ENCODE measurements around the gene ARHGAP44. TPM values are rescaled to one million over a fixed set of nuclear protein-coding genes. Genes with fewer than 3 reads are reported as not detected.
A peak's percentile ranks its signal among the peaks of the same experiment; 100 is the strongest.

The ARHGAP44 gene
- total and polyA plus RNA-seq, 2 of the 4 experiments (the other 2 are of a cell fraction) = 0.54 to 1.0 TPM

- ATAC-seq (ENCODE audit: low read depth) (no peak), DNase-seq (no peak)
- 75% methylated on average over 7 of the region's 10 CpGs; no CpG with 5 or more reads in 1 of the 2 experiments for WGBS, 2 experiments (ENCODE audit: extremely low coverage in 2 of 2, insufficient read length in 1 of 2)
- Histone ChIP-seq H3K9ac (ENCODE audit: low read depth, low read length) (no peak overlapping the region), H4K8ac (ENCODE audit: low read depth in 2 of 2, low read length in 2 of 2) (no peak overlapping the region), H3K9me1 (ENCODE audit: insufficient read depth, low read length) (0 out of 2 replicates have a peak, but pooled peaks cover 2% of the 10 kb centered on the region), H3K23ac (ENCODE audit: low read depth, low read length) (no peak overlapping the region), H3K4me1 (ENCODE audit: control insufficient read depth, insufficient read depth, low read length) (no peaks in the 10 kb centered on the region), H3K27ac (ENCODE audit: insufficient read depth, low read length) (no peak overlapping the region), H3K27me3 (ENCODE audit: control insufficient read depth, insufficient read depth, low read length) (no peaks in the 10 kb centered on the region), H4K20me1 (ENCODE audit: insufficient read depth, low read length) (no peaks in the 10 kb centered on the region), H2AFZ (replicated peaks; ENCODE audit: low read length, poor library complexity) (peak overlapping the region; percentile 10), H3K4me3 (ENCODE audit: insufficient read depth, low read depth, low read length) (no peak overlapping the region), H3K36me3 (ENCODE audit: control insufficient read depth, insufficient read depth, low read length) (no peaks in the 10 kb centered on the region), H3K56ac (ENCODE audit: extremely low read depth, insufficient read depth, low read length) (no peak overlapping the region), H3K18ac (ENCODE audit: low read depth, low read length) (no peak overlapping the region), H2BK120ac (ENCODE audit: low read depth, low read length) (no peak overlapping the region), H3K79me1 (ENCODE audit: low read depth in 1 of 2, low read length in 2 of 2) (no peaks in the 10 kb centered on the region), H4K91ac (ENCODE audit: insufficient read depth, low read depth, low read length) (no peak overlapping the region), H3K4me2 (ENCODE audit: low read depth, low read length) (no peak overlapping the region), H3K14ac (replicated peaks; ENCODE audit: low read depth, low read length) (no peak overlapping the region), H4K5ac (ENCODE audit: low read depth, low read length) (no peak overlapping the region), H2AK9ac (replicated peaks; ENCODE audit: low read depth, low read length, poor library complexity) (no peak overlapping the region), H3K9me3 (ENCODE audit: control insufficient read depth, insufficient read depth, low read length) (no peaks in the 10 kb centered on the region), H2BK15ac (ENCODE audit: low read depth, low read length) (no peak overlapping the region), H2BK5ac (ENCODE audit: low read depth, low read length, poor library complexity, severe bottlenecking) (no peak overlapping the region), H3K4ac (ENCODE audit: low read depth, low read length) (no peak overlapping the region), H2AK5ac (ENCODE audit: low read depth, low read length) (no peak overlapping the region), H2BK20ac (ENCODE audit: low read depth, low read length) (no peak overlapping the region)
- in situ Hi-C loops (cut with MboI; ENCODE audit: low sequenced_read_pairs) = no loop called here
- intact Hi-C loops (cut with micrococcal nuclease) = no loop called here
- POLR2A ChIA-PET (ENCODE audit: unreplicated experiment) = no interaction called here
- BruUV-seq (replicated peaks) = no TSS peak
- dilution Hi-C loops (cut with HindIII; ENCODE audit: low sequenced_read_pairs, unreplicated experiment) = no loop called here
- CTCF ChIA-PET = no interaction called here
- TF ChIP-seq CHD1 (IDR thresholded peaks at IDR 0.05; ENCODE audit: low read depth, low read length) (no peak), RFX5 (IDR thresholded peaks at IDR 0.05; ENCODE audit: low read depth, low read length) (no peak), RCOR1 (IDR thresholded peaks at IDR 0.05; ENCODE audit: insufficient replicate concordance, low read length) (no peak), NFE2L2 (IDR thresholded peaks at IDR 0.05; ENCODE audit: low read depth, low read length) (no peak), POLR2A (IDR thresholded peaks at IDR 0.05; ENCODE audit: low read depth, low read length) (no peak), USF2 (IDR thresholded peaks at IDR 0.05; ENCODE audit: low read depth, low read length) (no peak), FOS (IDR thresholded peaks at IDR 0.05; ENCODE audit: low read depth, low read length) (no peak), MXI1 (IDR thresholded peaks at IDR 0.05; ENCODE audit: borderline replicate concordance, low read depth, low read length) (no peak), CEBPB (IDR thresholded peaks at IDR 0.05; ENCODE audit: low read depth, low read length) (no peak), BHLHE40 (IDR thresholded peaks at IDR 0.05; ENCODE audit: low read depth, low read length) (no peak), MAZ (IDR thresholded peaks at IDR 0.05; ENCODE audit: borderline replicate concordance, low read depth, low read length) (no peak)
Observed at GRCh38 chr17:12964840-12965239, 175.5 kb downstream of the ARHGAP44 start.

Measured in IMR-90 (cell line).